ENCODE results near the gene SLC34A1. TPM values are rescaled to one million over a fixed set of nuclear protein-coding genes. Genes with fewer than 3 reads are reported as not detected.

The SLC34A1 gene
- total and polyA plus RNA-seq, 2 of the 4 experiments (the other 2 are of a cell fraction): not detected

- intact Hi-C loops (cut with micrococcal nuclease): no loop called here
- ATAC-seq (ENCODE audit: low read depth) (no peak), DNase-seq (no peak)
- Histone ChIP-seq H3K4ac (ENCODE audit: low read depth, low read length) (no peak overlapping the region), H4K20me1 (ENCODE audit: insufficient read depth, low read length) (peaks cover 13% of the 10 kb centered on the region), H2AFZ (replicated peaks; ENCODE audit: low read length, poor library complexity) (no peak overlapping the region), H4K8ac (ENCODE audit: low read depth in 2 of 2, low read length in 2 of 2) (no peak overlapping the region), H3K4me3 (ENCODE audit: insufficient read depth, low read depth, low read length) (no peak overlapping the region), H3K36me3 (ENCODE audit: control insufficient read depth, insufficient read depth, low read length) (peaks cover 79% of the 10 kb centered on the region), H3K9me1 (ENCODE audit: insufficient read depth, low read length) (0 out of 2 replicates have a peak, but pooled peaks cover 4% of the 10 kb centered on the region), H3K4me2 (ENCODE audit: low read depth, low read length) (no peak overlapping the region), H2AK5ac (ENCODE audit: low read depth, low read length) (no peak overlapping the region), H3K79me1 (ENCODE audit: low read depth in 1 of 2, low read length in 2 of 2) (peaks cover 7 to 20% of the 10 kb centered on the region in 2 experiments), H4K5ac (ENCODE audit: low read depth, low read length) (no peak overlapping the region), H2BK120ac (ENCODE audit: low read depth, low read length) (no peak overlapping the region), H2BK5ac (ENCODE audit: low read depth, low read length, poor library complexity, severe bottlenecking) (no peak overlapping the region), H3K18ac (ENCODE audit: low read depth, low read length) (no peak overlapping the region), H2BK15ac (ENCODE audit: low read depth, low read length) (no peak overlapping the region), H3K9ac (ENCODE audit: low read depth, low read length) (no peak overlapping the region), H3K56ac (ENCODE audit: extremely low read depth, insufficient read depth, low read length) (no peak overlapping the region), H3K9me3 (ENCODE audit: control insufficient read depth, insufficient read depth, low read length) (no peaks in the 10 kb centered on the region), H3K4me1 (ENCODE audit: control insufficient read depth, insufficient read depth, low read length) (no peaks in the 10 kb centered on the region), H4K91ac (ENCODE audit: insufficient read depth, low read depth, low read length) (no peak overlapping the region), H3K27me3 (ENCODE audit: control insufficient read depth, insufficient read depth, low read length) (no peaks in the 10 kb centered on the region), H3K23ac (ENCODE audit: low read depth, low read length) (no peak overlapping the region), H3K27ac (ENCODE audit: insufficient read depth, low read length) (no peak overlapping the region), H3K14ac (replicated peaks; ENCODE audit: low read depth, low read length) (no peak overlapping the region), H2AK9ac (replicated peaks; ENCODE audit: low read depth, low read length, poor library complexity) (no peak overlapping the region), H2BK20ac (ENCODE audit: low read depth, low read length) (no peak overlapping the region)
- CTCF ChIA-PET: interaction anchor here (0.8 kb wide), 1 partner anchor 26 kb away, joined by 3 read pairs; no protein-coding TSS in a partner anchor
- POLR2A ChIA-PET (ENCODE audit: unreplicated experiment): no interaction called here
- dilution Hi-C loops (cut with HindIII; ENCODE audit: low sequenced_read_pairs, unreplicated experiment): no loop called here
- in situ Hi-C loops (cut with MboI; ENCODE audit: low sequenced_read_pairs): no loop called here
- no peak for TF ChIP-seq BHLHE40 (IDR thresholded peaks at IDR 0.05; ENCODE audit: low read depth, low read length)
- no peak for TF ChIP-seq RCOR1 (IDR thresholded peaks at IDR 0.05; ENCODE audit: insufficient replicate concordance, low read length)
- no peak for TF ChIP-seq SMC3 (IDR thresholded peaks at IDR 0.05; ENCODE audit: low read depth, low read length)
- TF ChIP-seq CEBPB (IDR thresholded peaks at IDR 0.05; ENCODE audit: low read depth, low read length): no peak
- TF ChIP-seq MAFK (IDR thresholded peaks at IDR 0.05; ENCODE audit: low read depth, low read length): no peak
- TF ChIP-seq USF2 (IDR thresholded peaks at IDR 0.05; ENCODE audit: low read depth, low read length): no peak
- TF ChIP-seq CHD1 (IDR thresholded peaks at IDR 0.05; ENCODE audit: low read depth, low read length): no peak
- no peak for TF ChIP-seq RFX5 (IDR thresholded peaks at IDR 0.05; ENCODE audit: low read depth, low read length)
- no peak for TF ChIP-seq CTCF (conservative IDR thresholded peaks at IDR 0.05; ENCODE audit: low read depth, low read length)
- TF ChIP-seq POLR2A (IDR thresholded peaks at IDR 0.05; ENCODE audit: low read depth, low read length): no peak
- TF ChIP-seq NFE2L2 (IDR thresholded peaks at IDR 0.05; ENCODE audit: low read depth, low read length): no peak
- no peak for TF ChIP-seq FOS (IDR thresholded peaks at IDR 0.05; ENCODE audit: low read depth, low read length)
- TF ChIP-seq MXI1 (IDR thresholded peaks at IDR 0.05; ENCODE audit: borderline replicate concordance, low read depth, low read length): no peak
- TF ChIP-seq RAD21 (IDR thresholded peaks at IDR 0.05; ENCODE audit: low read length): no peak
- TF ChIP-seq, protein P1, sequence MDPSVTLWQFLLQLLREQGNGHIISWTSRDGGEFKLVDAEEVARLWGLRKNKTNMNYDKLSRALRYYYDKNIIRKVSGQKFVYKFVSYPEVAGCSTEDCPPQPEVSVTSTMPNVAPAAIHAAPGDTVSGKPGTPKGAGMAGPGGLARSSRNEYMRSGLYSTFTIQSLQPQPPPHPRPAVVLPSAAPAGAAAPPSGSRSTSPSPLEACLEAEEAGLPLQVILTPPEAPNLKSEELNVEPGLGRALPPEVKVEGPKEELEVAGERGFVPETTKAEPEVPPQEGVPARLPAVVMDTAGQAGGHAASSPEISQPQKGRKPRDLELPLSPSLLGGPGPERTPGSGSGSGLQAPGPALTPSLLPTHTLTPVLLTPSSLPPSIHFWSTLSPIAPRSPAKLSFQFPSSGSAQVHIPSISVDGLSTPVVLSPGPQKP (IDR thresholded peaks at IDR 0.05; ENCODE audit: borderline replicate concordance, low read depth, low read length): no peak
- TF ChIP-seq MAZ (IDR thresholded peaks at IDR 0.05; ENCODE audit: borderline replicate concordance, low read depth, low read length): no peak
- WGBS, 2 experiments (ENCODE audit: extremely low coverage in 2 of 2, insufficient read length in 1 of 2): 100% methylated on average over 2 of the region's 7 CpGs; no CpG with 5 or more reads in 1 of the 2 experiments
- BruUV-seq (replicated peaks): no TSS peak
Measured at GRCh38 chr5:177335701-177336065, 48.6 kb upstream of the SLC34A1 start.

All from IMR-90 (cell line).